NCI-H2029 (cell line): ENCODE measurements around the gene CORT.

ENCODE experiments used
- DNase-seq: peaks from one replicate; lab custom pipeline; 2025; lab: John Stamatoyannopoulos, UW

CORT gene

GRCh38 chr1:10474613-10475507, 25.0 kb downstream of the CORT start, which contains the start of gene PEX14:
TSS of gene PEX14 (plus strand) at chr1:10474950. CDS start at chr1:10474967, 17 bp downstream.
- DNase-seq, result peak; percentile 70

- DNase-seq, result no peak
These were observed 25.7 kb downstream of the CORT start for GRCh38 chr1:10475510-10475909.

- no peak for DNase-seq
These were observed 29.5 kb downstream of the CORT start for GRCh38 chr1:10479296-10479695.

DNA sequence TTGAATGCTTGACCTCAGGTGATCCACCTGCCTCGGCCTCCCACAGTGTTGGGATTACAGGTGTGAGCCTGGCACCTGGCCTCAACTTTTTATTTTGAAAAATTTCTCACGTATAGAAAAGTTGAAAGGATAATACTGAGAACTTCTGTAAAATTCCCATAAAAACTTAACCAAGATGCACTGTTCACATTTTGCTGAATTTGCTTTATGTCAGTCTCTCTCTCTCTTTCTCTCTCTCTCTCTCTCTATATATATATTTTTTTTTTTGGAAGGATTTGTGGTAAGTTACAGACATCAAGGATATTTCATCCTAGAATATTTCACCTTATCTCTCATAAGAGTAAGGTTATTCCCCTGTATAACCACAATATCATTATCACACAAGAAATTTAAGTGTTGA, 30.8 kb downstream of the CORT start:
- no peak for DNase-seq

DNA sequence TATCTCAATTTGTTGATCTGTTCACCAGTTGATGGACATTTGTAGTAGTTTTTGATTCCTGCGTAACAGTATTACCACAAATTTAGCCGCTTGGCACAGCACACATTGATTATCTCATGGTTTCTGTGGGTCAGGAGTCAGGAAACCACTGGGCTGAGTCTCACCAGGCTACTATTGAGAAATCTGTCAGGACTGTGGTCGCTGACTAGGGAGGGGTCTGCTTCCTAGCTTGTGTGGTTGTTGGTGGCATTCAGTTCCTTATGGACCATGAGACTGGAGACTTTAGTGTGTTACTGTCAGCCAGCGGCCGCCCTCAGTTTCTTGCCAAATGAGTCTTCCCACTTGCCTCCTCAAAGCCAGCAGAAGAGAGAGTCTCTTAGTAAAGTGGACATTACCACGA, 34.7 kb downstream of the CORT start:
- DNase-seq, result no peak

- DNase-seq, result no peak
These were observed 39.6 kb downstream of the CORT start for GRCh38 chr1:10489291-10490055.

- no peak for DNase-seq
These were observed 40.6 kb downstream of the CORT start for GRCh38 chr1:10490286-10490970.

- no peak for DNase-seq
These were observed 44.6 kb downstream of the CORT start for GRCh38 chr1:10494418-10494753.

DNA sequence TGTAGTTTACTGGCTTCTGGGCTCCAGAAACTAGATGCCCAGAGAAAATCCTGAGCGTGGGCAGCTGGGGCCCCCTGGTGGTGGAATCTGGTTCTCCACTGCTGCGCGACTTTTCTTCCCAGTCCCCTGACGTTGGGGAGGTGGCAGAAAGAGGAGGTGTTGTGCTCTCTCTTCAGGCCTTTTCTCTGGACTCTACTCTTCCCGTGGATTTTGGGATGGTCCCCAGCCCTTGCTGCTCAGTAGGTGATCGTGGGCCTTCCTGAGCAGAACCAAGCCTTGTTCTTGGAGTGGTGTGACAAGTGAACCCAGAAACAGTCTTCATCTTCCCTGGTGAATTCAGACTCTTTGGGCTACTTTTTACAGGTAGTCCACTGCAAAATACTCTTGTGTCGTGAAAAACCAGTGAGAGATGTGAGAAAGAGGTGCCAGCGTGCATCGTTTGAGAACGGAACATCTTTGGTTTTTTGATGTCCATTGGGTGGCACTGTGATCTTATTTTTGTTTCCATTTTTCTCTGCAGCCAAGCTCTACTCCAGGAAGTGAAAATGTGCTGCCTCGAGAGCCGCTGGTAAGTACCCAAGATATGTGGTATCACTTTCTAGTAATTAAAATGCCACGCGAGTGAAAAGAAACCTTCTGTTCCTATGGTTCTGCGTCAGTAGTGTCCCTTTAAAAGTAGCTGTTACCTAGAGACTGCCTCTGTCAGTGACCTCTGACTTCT, 45.1 kb downstream of the CORT start:
- DNase-seq, result peak; percentile 58

DNA sequence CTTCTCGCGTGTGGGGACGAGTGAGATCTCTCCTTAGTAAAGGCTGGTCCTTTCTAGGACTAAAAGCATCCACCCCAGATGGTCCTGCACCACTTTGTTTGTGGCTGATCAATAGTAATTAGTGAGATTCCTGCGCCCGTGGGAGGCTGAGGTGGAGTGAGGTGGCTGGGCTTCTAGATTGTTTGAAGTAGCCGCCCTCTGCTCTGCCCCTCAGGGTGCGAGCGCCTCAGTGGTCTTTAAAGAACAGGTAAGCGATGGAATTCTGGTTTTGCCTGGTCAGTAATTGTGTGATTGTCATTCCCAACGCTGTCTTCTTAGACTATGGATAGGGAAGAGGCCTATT, 45.6 kb downstream of the CORT start:
- no peak for DNase-seq

- DNase-seq, result no peak
These were observed 46.1 kb downstream of the CORT start for GRCh38 chr1:10495952-10496351.

DNA sequence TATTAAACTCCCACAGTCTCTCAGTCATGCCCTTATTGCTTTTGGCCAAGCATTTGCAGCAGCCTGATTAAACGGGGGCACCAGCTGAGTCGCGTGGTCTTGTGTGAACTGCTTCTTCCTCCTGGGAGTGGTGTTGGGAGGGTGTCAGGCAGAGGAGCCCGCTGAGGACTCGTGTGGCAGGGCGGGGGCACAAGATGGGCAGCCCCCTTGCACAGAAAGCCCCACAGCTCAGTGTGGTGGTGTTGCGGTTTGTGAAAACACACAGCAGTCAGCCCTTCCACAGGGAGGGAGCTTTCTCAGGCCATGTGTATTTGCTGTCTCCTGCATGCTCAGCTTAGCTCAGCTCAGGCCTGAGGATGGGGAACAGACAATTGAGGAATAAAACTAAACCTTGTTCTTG, 47.3 kb downstream of the CORT start:
- no peak for DNase-seq

GRCh38 chr1:10498231-10498630, 48.4 kb downstream of the CORT start:
- no peak for DNase-seq
